NT2/D1 (cell line): Measurements from ENCODE around the gene CLSTN2.

ENCODE experiments used
- SUZ12 ChIP-seq: IDR thresholded peaks from 2 replicates; pipeline ENCODE4 v1.6.1; 2011; ENCODE audit not compliant: insufficient read length, insufficient read depth; ENCODE audit errors: extremely low read depth
- YY1 ChIP-seq: IDR thresholded peaks from 2 replicates; pipeline ENCODE4 v1.6.1; 2011; ENCODE audit not compliant: insufficient read length, insufficient read depth
- ZNF274 ChIP-seq: IDR thresholded peaks from 2 replicates; pipeline ENCODE4 v1.6.1; 2011; ENCODE audit warnings: mild to moderate bottlenecking, low read depth, low read length

DNA sequence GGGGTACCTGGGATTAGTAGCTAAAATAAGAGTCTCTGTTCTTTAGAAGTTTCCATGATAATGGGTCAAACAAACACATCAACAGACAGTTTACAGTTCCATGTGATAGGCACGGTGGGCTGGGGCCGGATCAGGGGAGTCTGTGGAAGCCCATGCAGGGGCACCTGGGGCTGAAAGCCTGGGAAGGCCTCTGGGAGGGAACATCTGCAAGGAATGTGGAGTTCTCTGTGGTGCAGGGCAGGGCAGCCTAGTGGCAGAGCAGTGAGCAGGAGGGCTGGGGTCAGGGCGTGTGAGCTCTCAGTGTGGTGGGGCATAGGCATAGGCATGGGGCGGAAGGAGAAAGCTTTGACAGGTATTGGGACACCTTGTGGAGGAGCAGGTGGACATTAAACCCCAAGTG lies 535.2 kb downstream of the CLSTN2 start:
- TF ChIP-seq YY1: no peak
- no peak for TF ChIP-seq ZNF274
- no peak for TF ChIP-seq SUZ12
